Measurements from ENCODE around the gene VEGFC.

VEGFC gene, protein sequence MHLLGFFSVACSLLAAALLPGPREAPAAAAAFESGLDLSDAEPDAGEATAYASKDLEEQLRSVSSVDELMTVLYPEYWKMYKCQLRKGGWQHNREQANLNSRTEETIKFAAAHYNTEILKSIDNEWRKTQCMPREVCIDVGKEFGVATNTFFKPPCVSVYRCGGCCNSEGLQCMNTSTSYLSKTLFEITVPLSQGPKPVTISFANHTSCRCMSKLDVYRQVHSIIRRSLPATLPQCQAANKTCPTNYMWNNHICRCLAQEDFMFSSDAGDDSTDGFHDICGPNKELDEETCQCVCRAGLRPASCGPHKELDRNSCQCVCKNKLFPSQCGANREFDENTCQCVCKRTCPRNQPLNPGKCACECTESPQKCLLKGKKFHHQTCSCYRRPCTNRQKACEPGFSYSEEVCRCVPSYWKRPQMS

DNA sequence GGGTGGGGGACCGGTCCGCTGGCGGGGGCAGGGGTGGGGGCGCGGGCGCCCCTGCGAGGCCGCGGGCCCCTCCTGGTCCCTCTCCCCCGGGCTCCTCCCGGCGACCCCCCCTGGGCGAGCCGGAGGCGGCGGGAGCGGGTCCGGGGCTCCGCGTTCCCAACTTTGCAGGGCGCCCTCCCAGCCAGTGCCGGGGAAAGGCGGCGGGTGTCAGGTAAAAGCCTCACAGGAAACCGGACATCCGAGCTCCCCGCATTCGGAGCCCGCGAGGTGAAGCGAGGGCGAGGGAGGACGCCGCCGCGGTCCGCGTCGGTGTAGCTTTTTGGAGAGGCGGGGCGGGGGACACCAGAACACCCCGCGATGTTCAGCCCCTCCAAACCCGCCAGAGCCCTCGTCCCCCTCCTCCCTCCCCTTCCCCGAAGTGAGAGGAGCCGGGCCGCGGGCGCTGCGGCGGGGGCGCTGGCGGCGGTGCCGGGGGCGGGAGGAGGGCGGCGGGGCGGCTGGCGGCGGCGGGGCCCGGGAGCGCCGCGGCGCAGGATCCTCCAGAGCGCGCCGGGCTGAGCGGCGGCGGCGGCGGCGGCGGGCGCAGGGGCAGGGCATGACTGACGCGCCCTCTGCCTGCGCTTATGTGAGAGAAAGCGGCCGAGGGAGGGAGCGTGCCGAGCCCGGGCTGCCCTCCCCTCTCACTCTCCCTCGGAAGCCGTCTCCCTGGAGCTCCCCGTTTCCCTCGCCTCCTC is at the start of gene VEGFC:
VEGFC (minus strand) TSS at position 597 of the 734 bp plus-strand sequence. CDS start 611 bp downstream, outside the sequence.
- DNase-seq = no peak

DNA sequence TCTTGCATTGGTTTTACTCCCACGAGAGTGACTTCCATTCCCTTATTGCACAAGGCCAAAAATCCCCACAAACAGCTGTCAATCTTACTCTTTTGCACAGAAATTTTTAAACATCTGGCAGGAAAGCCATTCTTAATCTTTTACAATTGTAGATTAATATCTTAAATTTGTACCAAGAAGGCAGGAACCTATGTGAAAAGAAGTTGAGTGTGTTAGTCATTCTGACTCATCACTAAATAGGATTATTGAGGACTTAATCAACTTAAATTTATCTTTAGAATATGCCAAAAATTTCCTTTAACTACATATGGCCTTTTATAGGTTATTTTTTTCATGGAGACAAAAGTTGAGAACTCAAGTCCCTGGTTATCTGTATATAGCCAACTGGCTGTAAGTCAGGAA is 49.0 kb upstream of the VEGFC start:
- no peak for DNase-seq

DNA sequence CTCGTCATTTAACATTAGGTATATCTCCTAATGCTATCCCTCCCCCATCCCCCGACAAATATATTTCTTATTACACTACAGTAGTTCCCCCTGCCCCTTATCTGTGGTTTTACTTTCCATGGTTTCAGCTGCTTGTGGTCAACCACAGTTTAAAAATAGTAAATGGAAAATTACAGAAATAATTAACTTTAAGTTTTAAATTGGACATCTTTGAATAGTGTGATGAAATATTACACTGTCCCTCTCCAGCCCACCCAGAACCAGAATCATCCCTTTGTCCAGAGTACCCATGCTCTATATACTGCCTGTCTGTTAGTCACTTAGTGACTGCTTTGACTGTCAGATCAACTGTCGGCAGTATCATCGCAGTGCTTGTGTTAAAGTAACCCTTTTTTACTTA is 47.4 kb upstream of the VEGFC start:
- no peak for DNase-seq

DNA sequence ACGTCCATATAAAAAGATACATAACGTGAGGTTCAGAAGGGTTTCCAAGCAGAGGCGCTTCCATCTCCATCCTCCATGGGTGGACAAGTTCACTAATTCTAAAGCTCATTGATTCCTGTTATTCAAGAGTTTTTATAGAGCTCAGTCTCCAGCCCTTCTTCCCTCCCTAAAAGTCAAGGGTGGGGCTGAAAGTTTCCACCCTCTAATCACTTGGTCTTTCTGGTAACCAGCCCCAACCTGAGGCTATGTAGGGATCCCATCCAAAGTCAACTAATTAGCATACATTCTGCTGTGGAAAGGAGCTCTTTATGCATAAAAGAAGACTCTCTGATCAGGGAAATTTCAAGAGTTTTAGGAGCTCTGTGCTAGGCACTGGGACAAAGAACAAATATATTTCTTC is 46.9 kb upstream of the VEGFC start:
- DNase-seq = no peak

DNA sequence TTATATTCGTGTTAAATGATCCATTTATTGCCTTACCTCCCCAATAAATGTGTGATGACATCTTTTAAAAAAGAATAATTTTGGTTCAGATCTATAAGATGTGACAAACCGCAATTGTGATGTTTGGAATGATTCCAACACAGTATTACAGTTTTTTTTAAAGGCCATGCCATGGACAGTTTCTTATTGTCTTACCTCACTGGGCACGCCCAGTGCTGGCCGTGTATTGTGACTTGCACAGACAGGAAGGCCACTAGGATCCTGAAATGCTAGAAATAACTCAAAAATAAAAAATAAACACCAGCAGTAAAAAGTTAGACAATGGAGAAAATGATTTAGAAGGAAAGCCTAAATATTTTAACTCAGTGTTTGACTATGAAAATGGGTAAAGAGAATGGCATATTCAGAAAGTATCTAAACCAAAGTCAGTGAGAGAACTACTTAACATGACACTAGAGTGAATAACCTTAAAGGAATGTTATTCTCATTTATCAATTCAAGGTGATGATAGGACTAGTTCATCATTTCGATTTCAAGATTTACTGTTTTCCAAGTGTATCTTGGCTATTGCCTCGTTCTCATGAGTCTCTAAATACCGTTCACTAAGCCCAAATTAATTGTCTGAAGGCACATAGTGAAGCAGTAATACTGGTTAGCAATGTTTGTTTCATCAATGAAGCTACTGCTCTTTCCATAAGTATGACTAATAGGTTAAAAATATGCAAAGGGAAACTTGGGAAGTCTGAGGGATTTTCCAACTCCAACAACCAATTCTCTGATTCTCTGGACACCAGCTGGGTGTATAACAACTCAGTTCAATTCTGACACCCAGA is 46.1 kb upstream of the VEGFC start:
- no peak for DNase-seq

DNA sequence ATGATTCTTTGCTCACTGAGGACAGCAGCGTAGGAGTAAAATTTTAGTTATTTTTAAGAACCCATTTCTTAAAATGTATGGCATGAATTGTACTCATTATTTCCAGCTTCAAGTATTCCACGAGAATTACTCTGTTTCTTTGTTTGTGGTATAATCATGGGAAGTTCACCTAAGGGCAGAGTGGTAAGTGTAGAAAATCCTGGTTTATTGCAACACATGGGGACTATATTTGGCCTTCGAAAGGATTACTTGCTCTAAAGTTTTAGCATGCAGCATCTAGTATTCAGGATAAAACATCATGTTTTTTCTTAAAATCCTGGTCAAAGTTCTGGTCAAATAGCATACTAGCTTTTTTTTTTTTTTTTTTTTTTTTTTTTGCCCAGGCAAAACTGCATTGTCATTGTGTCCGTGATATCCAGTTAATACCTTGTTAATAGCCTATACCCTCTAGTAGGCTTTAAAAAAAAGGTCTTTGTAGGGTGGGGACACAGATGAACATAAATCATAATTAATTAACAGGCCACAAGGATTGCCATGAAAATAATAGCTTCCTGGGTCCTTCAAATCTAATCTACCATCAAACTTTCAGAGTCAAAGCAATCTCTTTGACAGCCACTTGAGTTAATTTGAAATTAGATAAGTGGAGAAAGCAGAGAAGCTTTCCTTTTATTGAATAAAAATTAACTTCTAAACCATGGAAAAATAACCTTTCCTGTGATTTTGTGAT is 44.6 kb upstream of the VEGFC start:
- DNase-seq = no peak

DNA sequence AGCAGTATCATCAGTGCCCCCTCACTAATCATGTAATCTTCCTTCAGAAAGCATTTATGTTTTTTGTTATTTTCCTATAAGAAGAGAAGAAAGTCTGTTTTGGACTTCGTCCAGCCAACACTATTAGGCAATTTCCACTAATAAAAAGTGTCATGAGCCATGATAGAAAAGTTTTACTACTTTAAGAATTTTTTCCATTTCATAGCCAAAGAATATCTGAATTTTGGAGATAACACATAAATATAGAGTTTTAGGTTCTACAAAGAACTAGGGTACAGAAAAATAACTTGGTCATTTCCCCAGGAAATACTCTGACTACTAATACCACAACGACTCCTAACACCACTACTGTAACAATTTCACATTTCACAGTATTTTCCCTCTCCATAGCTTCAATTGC is 41.8 kb upstream of the VEGFC start:
- DNase-seq = no peak

DNA sequence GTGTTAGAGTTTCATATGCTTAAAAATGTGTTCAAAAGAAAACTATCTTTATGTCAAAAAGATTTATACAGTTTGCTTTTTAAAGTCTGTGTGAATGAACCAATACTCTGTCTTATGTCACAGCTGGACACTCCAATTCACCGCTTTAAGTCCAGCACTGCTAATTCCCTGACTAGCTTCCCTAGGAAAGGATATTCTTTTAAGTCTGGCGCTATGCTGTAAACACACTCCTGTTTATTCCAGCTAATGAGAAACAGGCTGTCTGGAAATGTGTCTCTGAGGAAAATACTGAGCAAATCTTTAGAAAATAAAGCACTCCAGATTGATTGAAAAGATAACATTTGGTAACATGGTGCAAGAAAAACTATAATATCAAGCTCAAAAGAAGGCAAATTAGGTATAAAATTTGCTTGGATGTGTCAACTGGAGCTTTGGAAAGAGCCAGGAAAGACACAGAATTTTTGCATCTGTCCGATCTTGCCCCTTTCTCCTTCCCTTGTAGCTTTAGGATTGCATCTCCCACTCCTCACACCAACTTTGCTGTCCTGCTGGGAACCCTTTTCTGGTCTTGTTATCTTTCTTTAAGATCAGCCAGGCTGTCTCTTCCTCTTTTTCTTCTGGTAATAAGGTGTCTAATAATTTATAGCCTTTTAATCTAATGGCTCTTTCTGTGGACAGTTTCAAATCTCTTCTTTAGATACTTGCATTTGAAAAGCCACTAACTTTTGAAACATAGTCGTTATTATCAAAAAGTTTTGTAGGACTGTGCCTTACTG is 40.9 kb upstream of the VEGFC start:
- no peak for DNase-seq

DNA sequence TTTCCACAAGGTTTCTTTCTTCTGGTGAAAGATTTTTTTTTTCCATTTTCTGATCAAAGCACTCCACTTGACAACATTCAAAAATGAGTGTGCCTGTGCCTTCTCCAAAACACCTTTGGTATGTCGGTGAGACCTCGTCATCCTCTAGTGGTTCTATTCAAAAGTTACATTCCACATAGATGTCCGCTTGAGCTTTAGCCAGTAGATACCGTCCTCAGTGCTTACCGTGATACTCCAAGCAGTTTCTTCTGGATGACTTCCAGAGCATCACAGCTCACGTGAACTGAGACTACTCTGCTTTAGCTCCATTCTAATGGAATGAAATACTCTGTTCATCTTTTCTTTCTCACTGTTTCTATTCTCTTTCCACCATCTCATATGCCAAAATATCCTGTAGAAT is 38.2 kb upstream of the VEGFC start:
- DNase-seq = no peak

DNA sequence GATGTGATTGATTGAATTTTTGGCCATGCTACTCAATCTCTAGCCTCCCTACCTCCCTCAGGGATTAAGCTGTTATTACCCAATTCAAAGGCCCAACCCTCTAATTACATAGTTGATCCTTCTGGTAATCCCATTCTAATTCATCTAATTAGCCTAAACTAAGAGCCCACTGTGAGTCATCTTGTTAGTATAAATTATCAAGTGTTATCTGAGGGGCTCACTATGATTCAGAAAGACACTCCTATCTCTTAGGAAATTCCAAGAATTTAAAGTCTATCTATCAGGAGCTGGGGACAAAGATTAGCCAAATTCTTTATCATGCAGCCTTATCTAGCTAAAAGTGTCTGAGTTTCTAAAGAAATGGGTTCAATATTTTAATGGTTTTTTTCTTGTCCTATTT is 32.9 kb upstream of the VEGFC start:
- DNase-seq = no peak

DNA sequence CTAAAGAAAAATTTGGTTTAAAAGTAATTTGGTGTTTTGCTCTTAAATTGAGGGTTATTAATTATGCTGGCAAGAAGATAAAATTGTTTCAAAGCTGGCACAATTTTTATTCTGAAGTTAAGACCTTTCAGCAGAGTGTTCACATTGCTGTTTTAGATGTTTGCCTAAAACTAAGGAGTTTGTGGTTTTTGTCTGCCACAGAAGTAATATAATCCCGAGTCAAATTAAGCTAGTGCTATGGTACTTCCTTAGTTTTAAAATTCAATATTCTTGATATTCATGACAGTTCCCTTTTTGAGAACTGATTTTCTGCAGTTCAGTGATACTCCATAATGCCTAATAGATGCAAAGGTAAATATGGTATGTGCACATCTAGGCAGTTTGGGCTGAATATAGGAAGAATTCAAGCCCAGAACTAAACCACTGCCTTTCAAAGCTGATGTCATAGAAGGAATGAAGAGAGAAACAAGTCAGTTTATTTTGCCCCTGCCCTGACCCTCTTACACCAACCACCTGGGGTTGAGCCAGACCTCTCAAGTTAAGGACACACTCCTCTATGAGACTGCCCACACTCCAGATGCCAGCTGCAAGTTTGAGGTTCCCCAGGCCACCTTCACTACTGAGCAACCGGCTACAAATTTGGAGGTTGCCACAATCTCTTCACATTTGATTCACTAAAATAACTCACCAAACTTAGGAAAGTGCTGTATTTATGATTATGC is 32.1 kb upstream of the VEGFC start:
- no peak for DNase-seq

DNA sequence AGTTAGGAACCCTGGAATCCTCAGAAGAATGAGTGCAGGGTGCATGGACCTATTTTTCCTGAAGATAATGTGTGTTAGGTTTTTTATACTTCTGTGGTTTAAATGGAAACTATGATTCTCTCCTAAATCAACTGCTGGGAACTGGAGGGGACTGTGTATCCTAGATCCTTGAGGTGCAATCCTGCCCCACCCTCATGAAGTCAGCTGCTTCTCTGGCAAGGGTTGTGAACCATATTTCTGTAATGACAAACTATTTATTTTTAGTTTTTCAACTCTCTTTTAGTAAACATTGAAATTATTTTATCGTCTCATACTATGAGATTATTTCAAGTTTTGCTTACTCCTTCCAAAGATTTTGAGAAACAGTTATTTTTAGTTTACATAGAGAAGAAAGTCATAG is 25.8 kb upstream of the VEGFC start:
- DNase-seq = no peak

DNA sequence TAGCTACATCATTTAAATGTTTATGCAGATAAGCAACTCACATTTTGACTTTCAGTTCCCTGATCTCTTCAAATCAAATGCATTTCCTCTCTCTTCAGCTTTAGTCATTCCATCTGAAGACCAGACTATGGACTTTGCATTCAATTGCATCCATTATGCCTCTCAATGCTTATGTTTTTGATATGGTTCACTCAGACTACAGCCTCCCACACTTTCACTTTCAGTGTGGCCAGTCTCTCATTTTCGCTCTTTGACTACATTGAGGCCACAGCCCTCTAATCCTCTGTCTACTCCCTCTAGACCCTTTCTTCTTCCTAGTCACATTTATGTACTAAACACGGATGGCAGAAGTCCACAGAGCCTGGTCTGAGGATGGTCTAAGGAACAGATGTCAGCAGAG is 24.5 kb upstream of the VEGFC start:
- DNase-seq = no peak

DNA sequence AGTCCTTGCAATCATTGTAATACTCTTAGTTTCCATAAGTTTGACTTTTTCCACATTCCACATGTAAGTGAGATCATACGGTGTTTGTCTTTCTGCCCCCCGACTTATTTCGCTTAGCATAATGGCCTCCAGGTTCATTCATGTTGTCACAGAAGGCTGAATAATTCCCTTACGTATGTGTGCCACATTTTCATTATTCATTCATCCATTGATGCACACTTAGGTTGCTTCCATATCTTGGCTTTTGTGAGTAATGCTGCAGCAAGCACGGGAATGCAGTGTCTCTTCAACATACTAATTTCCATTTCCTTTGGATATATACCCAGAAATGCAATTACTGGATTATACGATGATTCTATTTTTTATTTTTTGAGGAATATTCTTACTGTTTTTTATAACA is 22.0 kb upstream of the VEGFC start:
- no peak for DNase-seq

DNA sequence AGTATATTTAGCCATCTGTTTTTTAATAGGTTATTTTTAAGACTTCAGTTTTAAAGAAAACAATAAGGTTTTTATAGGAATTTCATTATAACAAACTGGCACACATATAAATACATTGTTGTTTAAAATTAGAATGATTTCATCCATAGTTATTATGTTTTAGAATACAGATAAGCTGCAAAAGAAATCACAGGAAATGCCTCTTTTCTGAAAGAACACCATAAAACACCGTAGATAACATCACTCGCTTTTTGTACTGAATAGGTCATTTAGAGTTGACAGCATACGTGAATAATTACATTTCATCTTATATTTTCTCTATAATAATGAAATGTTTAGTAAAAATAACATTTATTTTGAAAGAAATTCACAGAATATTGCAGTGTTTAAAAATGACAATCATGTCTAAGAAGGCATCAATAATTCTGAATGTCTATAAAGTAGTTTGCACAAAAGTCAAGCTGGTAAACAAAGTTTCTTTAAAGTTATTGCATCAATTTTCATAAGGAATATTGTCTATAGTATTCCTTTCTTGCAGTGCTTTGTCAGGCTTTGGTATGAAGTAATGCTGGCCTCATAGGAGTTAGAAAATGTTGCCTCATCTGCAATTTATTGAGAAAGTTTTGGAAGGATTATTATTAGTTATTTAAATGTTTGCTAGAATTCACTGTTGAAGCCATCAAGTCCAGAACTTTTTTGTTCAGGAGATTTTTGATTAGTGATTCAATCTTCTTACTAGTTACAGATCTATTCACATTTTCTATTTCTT is 17.9 kb upstream of the VEGFC start:
- no peak for DNase-seq

DNA sequence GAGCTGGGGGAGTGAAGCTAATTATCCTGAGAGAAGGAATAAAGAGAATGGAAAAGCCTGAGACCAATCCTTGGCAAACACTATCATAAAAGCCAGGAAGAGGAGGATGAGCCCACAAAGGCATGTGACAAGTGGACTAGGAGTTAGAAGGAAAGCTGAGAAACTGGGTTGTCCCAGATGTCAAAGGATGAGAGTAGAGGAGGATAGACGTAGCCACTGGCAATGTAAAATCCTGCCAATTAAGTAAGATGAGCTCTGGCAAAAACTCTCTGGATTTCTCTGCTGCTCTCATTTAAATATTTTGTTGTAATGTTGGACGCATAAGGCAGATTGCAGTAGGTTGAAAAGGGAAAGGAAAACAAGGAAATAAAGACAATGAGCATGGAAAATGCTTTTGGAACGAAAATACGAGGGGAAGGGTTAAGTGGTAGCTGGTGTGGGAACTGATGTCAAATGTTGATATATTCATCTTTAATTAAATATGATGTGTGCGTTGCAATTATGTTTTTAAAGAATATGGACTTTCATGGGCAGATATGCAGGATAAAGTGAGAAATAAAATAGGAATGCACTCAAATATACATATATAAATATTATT is 14.2 kb upstream of the VEGFC start:
- no peak for DNase-seq

DNA sequence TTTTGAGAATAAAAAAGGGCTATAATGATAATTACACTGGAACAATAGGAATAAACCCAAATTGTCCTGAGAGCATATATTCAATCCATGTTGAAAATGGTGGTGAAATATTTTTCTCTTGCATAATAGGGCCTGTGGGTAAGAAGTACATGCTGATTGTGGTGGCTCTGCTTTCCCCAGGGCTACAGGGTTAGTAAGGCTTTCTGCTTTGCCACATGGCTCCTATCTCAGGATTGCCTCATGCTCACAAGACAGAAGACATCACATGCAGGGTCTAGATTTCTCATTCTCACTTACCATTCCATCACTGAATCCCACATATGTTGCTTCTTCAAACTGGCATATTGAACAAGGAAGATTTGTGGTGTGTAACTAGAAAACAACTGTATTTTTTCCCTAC is 12.4 kb upstream of the VEGFC start:
- no peak for DNase-seq

DNA sequence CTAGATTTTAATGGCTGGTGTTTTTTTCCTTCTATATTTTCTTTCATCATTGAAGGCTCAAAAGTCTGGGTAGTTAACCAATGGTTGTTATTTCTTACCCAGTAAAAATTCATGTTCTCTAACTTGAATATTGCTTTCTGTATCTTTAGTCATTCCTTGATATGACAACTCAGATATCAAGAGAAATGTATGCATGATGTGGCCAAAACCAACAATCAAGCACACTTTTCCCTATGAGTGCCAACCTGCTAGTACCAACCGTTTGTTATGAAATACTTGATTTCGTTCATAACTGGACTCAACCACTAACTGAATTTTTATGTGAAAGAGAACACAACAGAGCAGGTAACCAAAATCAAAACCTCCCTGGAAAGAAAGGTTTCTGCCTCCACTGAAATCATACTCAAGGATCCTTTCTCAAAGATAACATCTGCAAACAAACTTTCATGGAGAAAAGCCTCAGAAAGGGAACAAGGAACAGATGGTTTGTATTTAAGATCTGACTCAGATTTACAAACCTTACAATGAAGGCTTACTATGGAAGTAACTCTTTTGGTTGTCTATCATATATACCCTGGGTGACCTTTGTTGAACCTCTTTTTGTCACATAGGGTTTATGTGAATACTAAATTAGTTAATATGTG is 8.3 kb upstream of the VEGFC start:
- no peak for DNase-seq

DNA sequence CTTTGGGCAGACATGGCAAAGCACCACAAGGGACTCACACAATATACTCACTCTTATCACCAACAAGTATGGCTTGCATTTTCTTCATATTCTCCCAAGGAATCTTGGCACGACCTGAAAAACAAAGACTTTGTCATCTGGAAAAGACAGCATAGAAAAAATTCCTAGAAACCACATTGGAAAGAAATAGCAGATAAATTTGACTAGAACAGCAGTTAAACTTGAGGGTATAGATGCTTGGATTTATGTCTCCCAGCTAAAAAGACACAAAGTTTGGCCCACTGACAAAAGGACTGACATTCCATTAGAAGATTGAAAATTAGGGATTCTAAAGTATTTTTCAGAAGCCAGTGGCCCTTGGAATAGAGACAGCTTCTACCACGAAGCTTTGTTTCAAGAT is 6.9 kb upstream of the VEGFC start:
- DNase-seq = no peak

DNA sequence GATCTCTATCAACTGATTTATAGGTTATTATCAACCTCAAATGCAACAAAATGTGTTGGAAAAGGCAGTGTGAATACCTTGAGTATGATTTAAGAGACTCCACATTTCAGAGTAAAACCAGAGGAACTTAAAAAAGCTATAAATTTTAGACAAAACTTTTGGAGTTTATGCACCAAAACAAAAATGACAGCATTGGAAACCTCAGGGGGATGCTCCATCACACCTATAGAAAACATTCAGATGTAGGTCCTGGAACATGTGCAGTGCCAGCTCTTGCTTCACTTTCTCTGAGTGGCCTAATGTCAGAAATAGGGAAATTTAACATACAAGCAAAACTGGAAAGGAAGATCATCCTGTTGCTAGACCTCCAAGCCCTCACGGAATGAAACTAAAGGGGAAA is 5.8 kb upstream of the VEGFC start:
- DNase-seq = no peak
